RWPE2 (cell line): Measurements from ENCODE around the gene IQGAP2.
A peak's percentile ranks its signal among the peaks of the same experiment; 100 is the strongest.

Experiments
- ATAC-seq: fragments of 200-7000 bp; cut with Tn5 transposase; 3 replicates; pipeline ENCODE4 v1.9.1; 2021; ENCODE audit warnings: low read depth
- DNase-seq: peaks from one replicate; pipeline ENCODE4 v3.0.0-alpha.2; 2020; ENCODE audit warnings: low spot score
- H3K27ac ChIP-seq: fragments of 450-650 bp; 2 replicates; pipeline ENCODE4 v1.5.1; 2017; ENCODE audit warnings: mild to moderate bottlenecking; ENCODE audit not compliant: poor library complexity, severe bottlenecking
- H3K27me3 ChIP-seq: fragments of 250-450 bp; sonication (Bioruptor Pico); 2 replicates; pipeline ENCODE4 v1.5.1; 2021; ENCODE audit warnings: mild to moderate bottlenecking, moderate library complexity; ENCODE audit not compliant: insufficient read depth, poor library complexity, severe bottlenecking
- H3K36me3 ChIP-seq: fragments of 250-450 bp; sonication (Bioruptor Pico); 2 replicates; pipeline ENCODE4 v1.5.1; 2020; ENCODE audit warnings: low read depth, mild to moderate bottlenecking, moderate library complexity
- H3K4me1 ChIP-seq: fragments of 250-450 bp; sonication (Bioruptor Pico); 2 replicates; pipeline ENCODE4 v1.5.1; 2021; ENCODE audit warnings: mild to moderate bottlenecking, moderate library complexity; ENCODE audit not compliant: insufficient read depth, poor library complexity, severe bottlenecking
- H3K4me3 ChIP-seq: fragments of 250-450 bp; sonication (Bioruptor Pico); 2 replicates; pipeline ENCODE4 v1.5.1; 2021; ENCODE audit warnings: mild to moderate bottlenecking, moderate library complexity; ENCODE audit not compliant: severe bottlenecking
- H3K9me3 ChIP-seq: fragments of 250-450 bp; sonication (Bioruptor Pico); 2 replicates; pipeline ENCODE4 v1.5.1; 2021; ENCODE audit warnings: mild to moderate bottlenecking, moderate library complexity; ENCODE audit not compliant: severe bottlenecking
- CTCF ChIP-seq: fragments of 450-650 bp; IDR thresholded peaks from one replicate; pipeline ENCODE4 v1.5.1; 2017; ENCODE audit warnings: mild to moderate bottlenecking, moderate library complexity; ENCODE audit not compliant: poor library complexity, severe bottlenecking

The IQGAP2 gene

GRCh38 chr5:76521240-76521758 is 118.2 kb downstream of the IQGAP2 start:
- TF ChIP-seq CTCF: no peak
- Histone ChIP-seq H3K4me3 (no peak overlapping the region), H3K27ac (peak overlapping the region; percentile 18), H3K4me1 (peaks cover 8% of the 10 kb centered on the region), H3K36me3 (no peaks in the 10 kb centered on the region), H3K9me3 (no peaks in the 10 kb centered on the region), H3K27me3 (no peaks in the 10 kb centered on the region)
- peak; percentile 91 for ATAC-seq
- no peak for DNase-seq

GRCh38 chr5:76522103-76522935 is 119.2 kb downstream of the IQGAP2 start:
- Histone ChIP-seq H3K27ac (no peak overlapping the region), H3K36me3 (no peaks in the 10 kb centered on the region), H3K4me3 (no peak overlapping the region), H3K9me3 (no peaks in the 10 kb centered on the region), H3K27me3 (no peaks in the 10 kb centered on the region), H3K4me1 (peaks cover 8% of the 10 kb centered on the region)
- ATAC-seq: no peak
- no peak for DNase-seq
- TF ChIP-seq CTCF: no peak

- H3K4me3 ChIP-seq: no peak overlapping the region
- no peak for TF ChIP-seq CTCF
- no peaks in the 10 kb centered on the region for H3K9me3 ChIP-seq
- no peaks in the 10 kb centered on the region for H3K27me3 ChIP-seq
- no peak for DNase-seq
- ATAC-seq: no peak
- peaks cover 12% of the 10 kb centered on the region for H3K4me1 ChIP-seq
- H3K36me3 ChIP-seq: no peaks in the 10 kb centered on the region
- H3K27ac ChIP-seq: no peak overlapping the region
Measured at GRCh38 chr5:76524101-76524835, 121.2 kb downstream of the IQGAP2 start.

GRCh38 chr5:76524868-76525267 is 121.8 kb downstream of the IQGAP2 start:
- H3K4me3 ChIP-seq: no peak overlapping the region
- ATAC-seq (no peak), DNase-seq (no peak)
- H3K27me3 ChIP-seq: no peaks in the 10 kb centered on the region
- H3K9me3 ChIP-seq: no peaks in the 10 kb centered on the region
- H3K4me1 ChIP-seq: peaks cover 12% of the 10 kb centered on the region
- no peak for TF ChIP-seq CTCF
- H3K36me3 ChIP-seq: no peaks in the 10 kb centered on the region
- no peak overlapping the region for H3K27ac ChIP-seq
